Measurements from ENCODE around the gene PKIB.
"Not testable (repeated sequence)": the region's sequence is repeated elsewhere in the genome, so short reads cannot be mapped to it uniquely, and the experiment has no call there.

Gene PKIB

DNA sequence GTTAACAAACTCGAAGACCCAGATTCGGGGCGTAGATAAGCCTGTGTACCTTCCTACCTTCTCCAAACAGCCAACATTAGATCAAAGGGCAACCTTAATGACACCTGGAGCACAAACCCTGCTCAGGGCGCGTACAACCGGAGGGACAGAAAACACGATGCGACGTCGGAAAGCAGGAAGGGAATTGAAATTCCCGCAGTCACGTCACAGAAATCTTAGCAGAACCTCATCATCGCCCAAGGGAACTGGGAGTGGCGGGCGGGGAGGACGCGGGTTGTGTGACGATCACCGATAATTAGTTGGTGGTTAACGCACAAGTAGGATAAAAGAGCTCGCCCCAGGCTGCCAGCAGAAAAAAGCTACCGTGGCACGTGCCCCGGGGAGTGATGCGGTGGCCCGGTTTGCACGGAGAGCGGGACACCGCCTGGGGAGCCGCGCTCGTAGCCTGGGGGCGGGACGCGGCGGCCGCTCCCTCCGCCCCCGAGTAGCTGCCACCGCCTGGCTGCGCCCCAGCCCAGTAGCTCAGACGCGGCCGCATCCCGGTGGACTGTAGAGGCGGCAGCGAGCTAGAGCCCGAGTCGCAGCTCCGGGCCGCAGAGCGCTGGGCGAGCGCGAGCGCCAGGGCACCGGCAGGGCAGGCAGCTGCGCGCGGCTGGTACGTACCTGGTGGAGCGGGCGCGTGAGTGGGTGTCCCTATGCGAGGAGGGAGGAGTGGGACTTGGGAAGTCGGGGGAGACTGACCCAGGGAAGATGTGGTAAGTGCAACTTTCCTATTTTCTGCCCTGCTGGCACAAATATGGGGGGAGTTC, at the start of gene PKIB:
TSS of gene PKIB (plus strand) at position 525 of the 809 bp plus-strand sequence. CDS start 107,390 bp downstream, outside the sequence.
- DNase-seq (ENCODE audit: low spot score), result peak; percentile 80

DNA sequence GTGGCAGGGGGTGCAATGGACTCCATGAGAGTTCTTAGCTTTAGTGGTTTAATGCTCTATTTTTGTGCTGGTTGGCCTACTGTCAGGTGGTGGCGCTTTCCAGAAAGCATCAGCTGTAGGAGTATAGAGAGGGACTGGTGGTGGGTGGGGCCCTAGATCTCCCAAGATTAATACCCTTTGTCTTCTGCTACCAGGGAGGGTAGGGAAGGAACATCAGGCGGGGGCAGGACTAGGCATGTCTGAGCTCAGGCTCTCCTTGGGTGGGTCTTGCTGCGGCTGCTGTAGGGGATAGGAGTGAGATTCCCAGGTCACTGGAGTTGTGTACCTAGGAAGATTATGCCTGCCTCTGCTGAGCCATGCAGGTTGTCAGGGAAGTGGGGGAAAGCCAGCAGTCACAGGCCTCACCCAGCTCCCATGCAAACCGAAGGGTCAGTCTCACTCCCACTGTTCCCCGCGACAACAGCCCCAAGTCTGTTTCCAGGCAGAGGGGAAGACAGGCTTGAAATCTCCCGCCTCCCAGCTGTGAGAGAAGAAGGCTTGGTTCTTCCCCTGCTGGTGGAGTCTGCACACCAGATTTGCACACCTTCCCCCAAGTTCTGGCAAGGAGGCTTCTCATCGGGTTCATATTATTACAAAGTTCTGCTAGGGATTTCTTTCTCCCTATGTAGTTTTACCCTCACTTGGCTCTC, 46.7 kb upstream of the PKIB start:
- DNase-seq (ENCODE audit: low spot score), result no peak

DNA sequence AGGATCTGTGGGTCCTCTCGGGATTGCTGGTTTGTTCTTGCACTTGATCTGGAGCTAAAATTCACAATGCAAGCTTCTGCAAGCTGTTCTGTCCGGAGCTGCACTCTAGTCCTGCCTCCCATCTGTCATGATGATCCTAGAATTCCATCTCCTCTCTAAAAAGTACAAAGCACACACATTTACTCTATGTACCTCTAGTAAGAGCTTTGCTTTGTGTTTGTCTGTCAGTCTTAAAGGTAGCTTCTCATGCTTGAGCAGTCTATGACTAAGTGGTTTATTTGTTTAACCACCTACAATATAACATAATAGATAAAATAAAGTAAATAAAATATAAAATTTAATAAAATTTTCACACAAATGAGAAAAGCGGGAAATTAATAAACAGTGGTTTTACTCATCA, 46.0 kb upstream of the PKIB start:
- DNase-seq (ENCODE audit: low spot score), result no peak

GRCh38 chr6:122565708-122566107, 44.5 kb upstream of the PKIB start:
- no peak for DNase-seq (ENCODE audit: low spot score)

DNA sequence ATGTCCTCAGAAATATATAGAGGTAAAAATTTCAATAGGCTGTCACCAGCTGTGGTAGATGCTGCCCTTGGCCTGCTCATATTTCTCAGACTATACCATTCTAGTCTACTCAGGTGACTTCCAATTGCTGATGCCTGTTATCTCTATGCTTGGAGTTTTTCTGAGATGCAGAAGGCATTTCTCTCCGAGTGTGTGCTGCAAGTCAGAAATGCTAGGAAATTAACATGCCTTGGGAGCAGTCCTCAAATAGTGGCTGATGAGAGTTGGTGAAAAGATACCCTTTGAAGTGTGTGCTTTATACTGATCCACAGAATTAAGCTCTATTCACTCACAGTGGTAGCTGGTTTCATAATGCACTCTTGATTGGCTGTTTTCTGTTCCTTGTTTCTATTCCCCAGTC, 43.2 kb upstream of the PKIB start:
- DNase-seq (ENCODE audit: low spot score), result no peak

DNA sequence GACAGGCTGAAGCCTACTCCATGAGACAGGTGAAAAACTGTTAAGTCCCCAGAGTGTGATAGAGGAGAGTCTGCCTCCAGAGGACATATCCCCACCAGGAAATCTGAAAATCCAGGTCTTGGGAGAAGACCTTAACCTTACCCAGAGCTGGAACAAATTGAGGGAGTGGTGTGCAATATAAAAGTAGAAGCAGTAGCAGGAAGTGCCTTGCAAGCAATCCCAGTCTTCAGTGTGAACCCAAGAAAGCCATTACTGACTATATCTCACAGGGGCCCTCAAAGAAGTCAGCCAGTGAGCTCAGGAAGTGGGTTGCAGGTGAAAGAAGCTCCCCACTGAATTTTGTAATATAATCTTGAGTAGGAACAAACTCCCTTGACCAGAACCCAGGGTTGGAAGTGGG, 41.9 kb upstream of the PKIB start:
- no peak for DNase-seq (ENCODE audit: low spot score)

- DNase-seq (ENCODE audit: low spot score), result no peak
Measured at GRCh38 chr6:122568797-122569221, 41.4 kb upstream of the PKIB start.

- DNase-seq (ENCODE audit: low spot score), result no peak
Measured at GRCh38 chr6:122569230-122569771, 40.9 kb upstream of the PKIB start.

GRCh38 chr6:122571888-122572287, 38.3 kb upstream of the PKIB start:
- no peak for DNase-seq (ENCODE audit: low spot score)

DNA sequence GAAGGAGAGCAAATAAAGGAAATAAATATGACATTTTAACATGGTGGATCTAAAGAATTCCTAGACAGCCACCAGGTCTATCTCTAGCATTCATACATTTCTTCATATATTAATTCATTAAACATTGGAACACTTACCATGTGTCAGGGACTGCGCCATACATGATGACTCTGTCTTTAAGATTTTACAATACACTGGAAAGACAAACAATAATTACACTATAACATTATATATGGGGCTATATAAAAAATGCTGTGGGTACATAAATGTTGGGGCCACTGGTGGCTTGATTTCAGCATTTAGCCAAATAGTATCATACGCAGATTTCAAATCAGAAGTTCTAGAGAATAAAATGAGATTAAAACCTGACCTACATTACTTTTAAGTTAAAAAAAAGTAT, 33.3 kb upstream of the PKIB start:
- DNase-seq (ENCODE audit: low spot score), result no peak

DNA sequence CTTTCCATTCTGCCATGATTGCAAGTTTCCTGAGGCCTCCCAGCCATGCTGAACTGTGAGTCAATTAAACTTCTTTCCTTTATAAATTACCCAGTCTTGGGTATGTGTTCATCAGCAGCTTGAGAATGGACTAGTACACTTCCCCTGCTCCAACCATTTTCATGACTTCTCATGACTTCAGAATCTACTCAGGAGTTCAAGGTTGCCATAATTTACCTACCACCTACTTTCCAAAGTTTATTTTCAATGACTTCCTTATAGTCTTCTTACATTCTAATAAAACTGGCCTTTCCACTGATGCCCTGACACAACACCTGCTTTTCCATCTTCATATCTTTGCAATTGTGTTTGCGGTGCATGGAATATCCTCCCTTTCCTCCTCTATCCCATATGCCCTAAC, 31.2 kb upstream of the PKIB start:
- DNase-seq (ENCODE audit: low spot score), result no peak

DNA sequence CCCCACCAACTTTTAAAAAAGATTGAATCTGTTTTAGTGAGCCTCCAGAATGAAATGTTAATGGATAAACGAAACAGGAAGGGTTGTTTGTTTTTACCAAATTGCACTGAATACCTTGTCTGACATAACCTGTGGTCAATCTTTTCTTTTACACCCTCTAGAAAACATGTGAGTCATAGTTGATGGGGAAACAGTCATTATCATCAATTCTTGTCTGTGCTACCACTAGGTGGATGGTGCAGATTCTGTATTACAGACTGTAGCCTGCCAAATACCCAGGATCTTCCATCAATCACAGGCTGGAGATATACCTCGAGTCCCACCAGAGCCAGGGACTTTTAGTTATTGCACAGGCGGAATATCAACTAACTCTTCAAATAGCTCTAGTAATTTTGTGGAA, 29.5 kb upstream of the PKIB start:
- DNase-seq (ENCODE audit: low spot score), result no peak

- no peak for DNase-seq (ENCODE audit: low spot score)
Measured at GRCh38 chr6:122589115-122589514, 21.1 kb upstream of the PKIB start.

GRCh38 chr6:122598295-122598694, 11.9 kb upstream of the PKIB start:
- DNase-seq (ENCODE audit: low spot score), result not testable (repeated sequence)

DNA sequence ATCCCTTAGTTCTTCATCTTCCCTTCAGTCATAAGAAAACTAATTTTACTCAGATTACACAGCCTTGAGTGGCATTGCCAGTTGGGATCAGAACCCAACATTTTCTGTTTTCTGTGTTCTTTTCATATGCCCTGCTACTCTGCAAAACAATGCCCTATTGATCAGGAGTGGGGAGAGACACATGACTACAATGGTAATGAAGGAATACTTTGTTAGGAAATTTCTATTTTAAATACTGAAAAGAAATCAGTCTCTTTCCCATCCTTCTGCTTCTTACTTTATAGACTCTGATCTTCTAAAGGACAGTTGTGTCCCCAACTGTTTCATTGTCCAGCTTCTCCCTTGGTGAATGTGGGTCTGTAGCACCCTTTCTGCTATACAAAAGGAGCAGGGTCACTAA, 5.5 kb upstream of the PKIB start:
- no peak for DNase-seq (ENCODE audit: low spot score)

DNA sequence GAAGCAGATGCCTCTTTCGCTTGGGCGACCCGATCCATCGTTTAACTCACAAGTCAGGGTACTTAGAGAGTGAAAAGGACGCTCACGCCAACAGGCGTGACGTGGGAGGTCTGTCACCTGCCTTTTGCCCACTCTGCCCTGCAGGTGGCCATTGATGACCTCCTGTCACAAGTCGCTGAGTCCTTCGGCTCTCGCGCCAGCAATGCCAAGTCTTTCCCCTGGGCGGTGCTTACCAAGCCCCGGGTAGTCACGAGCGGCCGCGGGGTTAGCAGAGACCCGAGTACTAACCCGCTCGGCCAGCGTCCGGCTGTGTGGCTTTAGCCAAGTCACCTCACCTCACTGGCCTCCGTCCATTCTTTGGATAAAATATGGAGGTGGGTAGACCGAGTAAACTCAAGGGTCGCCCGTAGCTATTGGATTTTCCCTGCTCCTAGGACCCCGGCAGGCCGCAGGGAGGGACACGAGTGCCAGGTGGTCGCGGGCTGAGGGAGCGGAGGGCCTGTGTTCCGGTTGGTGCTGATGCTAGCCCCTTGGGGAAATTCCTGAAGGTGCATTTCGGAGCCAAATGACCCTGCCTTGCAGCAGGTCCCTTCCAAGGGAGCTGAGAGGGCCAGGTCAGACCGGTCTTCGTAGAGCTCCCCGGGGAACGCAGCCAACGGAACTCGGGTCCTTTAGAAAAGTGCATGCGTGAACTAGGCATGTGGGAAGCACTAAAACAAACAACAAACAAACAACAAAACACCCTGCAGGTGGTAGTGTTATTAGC, 668 bp downstream of the PKIB start:
- DNase-seq (ENCODE audit: low spot score), result peak; percentile 58

DNA sequence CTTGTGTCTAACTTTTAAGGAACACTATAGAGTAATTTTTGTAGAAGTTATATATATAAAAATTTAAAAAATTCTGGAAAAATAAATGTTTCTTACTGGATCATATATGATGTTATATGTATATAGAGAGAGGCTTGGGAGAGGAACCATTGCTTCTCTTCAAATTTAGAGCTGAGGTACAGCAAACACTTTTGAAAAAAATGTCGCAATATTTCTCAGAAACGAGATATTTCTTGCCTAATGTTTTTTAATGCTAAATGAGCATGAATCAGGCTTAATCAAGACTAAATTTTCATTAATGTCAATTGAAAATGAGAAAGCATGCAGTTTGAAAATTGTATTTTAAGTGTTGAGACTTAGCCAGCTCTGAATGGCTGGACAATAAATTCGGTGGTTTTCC, 2.6 kb downstream of the PKIB start:
- no peak for DNase-seq (ENCODE audit: low spot score)

DNA sequence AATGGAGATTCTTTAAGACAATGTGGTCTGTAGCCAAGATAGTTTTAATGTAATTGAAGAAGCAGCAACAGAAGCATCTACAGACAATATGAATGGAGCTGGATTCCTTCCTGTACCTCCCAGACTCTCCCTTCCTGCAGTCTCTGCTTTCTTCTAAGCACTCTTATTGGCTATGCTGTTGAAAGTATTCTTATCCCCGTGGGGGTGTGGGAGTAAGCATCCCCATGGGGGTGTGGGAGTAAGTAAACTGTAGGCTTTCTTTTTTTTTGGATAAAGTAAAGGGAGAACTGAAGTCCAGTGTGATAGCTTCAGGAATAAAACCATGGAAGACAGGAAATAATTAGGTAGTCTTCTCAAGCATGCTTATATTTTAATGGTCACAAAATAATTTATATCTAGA, 4.1 kb downstream of the PKIB start:
- DNase-seq (ENCODE audit: low spot score), result no peak

DNA sequence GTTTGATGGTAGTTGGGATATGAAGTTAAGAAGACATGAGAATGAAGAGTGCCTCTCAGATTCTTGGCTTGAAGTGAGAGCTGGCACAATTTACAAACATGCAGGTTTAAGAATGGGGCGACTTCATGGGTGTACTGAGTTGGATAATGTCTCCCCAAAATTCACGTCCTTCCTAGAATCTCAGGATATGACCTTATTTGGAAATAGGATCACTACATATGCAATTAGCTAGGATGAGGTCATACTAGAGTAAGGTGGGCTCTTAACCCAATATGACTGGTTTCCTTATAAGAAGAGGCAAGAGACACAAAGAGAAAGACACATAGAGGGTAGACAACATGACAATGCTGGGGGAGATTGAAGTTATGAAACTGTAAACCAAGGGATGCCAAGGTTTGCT, 5.2 kb downstream of the PKIB start:
- DNase-seq (ENCODE audit: low spot score), result no peak

GRCh38 chr6:122616877-122617276, 6.7 kb downstream of the PKIB start:
- DNase-seq (ENCODE audit: low spot score), result no peak

DNA sequence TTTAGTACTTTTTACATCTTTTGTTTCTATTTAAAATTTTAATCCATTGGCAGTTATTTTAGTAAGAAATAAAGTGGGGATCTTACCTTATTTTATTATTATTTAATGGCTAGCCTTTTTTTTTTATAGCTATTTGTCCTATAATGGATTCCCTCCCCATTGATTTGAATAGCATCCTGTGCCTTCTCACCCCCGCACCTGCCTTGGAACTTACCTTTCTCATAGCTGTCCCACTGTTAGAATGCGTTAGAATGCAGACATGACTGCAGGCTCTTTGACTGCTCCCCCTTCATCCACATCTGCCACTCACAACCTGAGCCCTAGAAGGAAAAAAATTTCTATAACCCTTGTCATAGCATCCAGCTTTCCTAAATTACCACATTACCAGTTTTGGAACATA, 9.1 kb downstream of the PKIB start:
- no peak for DNase-seq (ENCODE audit: low spot score)

- no peak for DNase-seq (ENCODE audit: low spot score)
Measured at GRCh38 chr6:122620428-122620827, 10.2 kb downstream of the PKIB start.

DNA sequence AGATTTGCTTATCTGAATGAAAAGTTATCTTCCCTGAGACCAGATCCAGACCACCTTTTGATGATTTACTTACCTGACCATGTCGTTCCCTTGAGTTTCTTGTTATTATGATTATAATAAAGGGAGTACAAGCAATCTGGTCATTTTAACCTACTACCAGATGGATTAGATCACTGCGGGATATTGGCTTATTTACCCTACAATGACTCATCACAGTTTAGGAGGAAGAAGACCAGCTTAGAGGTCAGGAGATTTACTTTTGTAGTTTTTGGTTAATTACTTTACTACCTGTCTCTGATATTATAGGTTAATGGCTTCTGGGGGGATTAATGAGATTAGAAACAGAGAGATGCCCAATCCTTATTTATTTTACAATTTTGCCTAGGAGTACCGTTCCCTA, 10.7 kb downstream of the PKIB start:
- DNase-seq (ENCODE audit: low spot score), result peak; percentile 22
